Stimulated activated CD4-positive, alpha-beta T cell treated with anti-CD3 and anti-CD28 coated beads, Interleukin-4, amount 100 ng/mL, for 24 hours (primary cell): ENCODE measurements around the gene GABBR2.
A peak's percentile ranks its signal among the peaks of the same experiment; 100 is the strongest.
"Not testable (repeated sequence)": the region's sequence is repeated elsewhere in the genome, so short reads cannot be mapped to it uniquely, and the experiment has no call there.

Experiments used
- DNase-seq: peaks from one replicate; pipeline ENCODE4 v3.0.0-alpha.2; 2020

The GABBR2 gene

DNA sequence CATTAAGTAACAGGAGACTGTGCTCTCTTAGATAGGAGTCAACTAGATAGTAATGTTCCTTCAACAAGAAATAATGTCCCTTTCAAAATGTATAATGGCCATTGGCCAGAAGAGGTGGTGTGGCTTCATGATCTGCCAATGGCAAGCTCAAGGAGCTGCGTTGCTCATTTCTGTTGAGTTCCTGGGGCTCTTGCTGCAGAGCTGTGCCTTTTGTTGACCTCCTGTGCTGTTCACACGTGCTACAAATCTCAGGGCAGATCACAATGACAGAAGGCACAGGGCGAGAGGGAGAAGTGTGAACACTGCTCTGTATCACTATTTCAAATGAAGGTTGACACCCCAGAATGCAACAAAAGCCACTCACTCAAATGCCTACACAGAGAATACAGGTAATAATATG lies 437.3 kb downstream of the GABBR2 start:
- DNase-seq: no peak

DNA sequence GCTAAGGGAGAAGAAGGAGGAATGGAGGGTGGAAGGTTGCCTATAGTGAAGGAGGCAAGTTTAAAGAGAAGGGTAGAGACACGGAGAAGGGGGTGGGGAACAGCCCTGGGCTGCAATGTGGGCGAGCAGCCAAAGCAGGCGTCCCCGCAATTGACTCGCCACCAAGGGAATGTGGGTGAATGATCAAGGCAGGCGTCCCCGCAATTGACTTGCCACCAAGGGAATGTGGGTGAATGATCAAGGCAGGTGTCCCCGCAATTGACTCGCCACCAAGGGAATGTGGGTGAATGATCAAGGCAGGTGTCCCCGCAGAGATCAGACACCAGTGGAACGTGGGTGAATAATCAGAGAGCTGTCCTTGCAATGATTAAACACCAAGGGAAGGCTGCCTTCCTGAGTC lies 438.5 kb downstream of the GABBR2 start:
- DNase-seq: not testable (repeated sequence)

DNA sequence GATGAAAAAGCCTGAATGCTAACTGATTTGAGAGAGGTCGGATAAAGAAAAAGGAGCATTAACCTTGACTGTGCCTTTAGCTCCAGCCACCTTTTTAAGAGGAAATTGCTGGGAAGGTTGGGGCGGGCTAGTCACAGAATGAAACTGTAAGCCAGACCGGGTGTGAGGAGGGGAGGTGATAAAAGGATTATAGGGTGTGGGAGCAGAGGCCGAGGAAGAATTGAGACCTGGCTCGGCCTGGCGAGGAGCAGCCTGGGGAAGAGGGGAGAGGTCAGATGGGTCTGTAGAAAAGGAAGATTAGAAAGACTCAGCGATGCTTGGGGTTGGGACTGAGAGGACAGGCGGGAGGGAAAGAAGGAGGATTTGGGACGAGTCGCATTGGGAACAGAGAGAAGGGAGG lies 439.1 kb downstream of the GABBR2 start:
- not testable (repeated sequence) for DNase-seq

DNA sequence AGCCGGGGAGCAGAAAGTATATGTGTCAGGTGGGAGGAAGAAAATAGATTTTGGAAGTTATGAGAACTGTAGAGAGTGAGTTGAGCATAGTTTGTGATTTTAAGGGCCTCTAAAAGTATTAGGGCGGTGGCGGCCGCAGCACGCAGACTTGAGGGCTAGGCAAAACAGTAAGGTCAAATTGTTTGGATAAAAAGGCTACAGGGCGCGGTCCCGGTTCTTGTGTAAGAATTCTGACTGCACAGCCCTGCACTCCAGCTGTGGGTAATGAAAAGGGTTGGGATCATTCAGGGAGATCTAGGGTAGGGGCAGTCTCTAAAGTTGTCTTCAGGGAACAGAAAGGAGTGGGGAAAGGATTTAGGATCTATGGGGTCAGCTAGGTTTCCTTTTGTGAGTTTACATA lies 441.2 kb downstream of the GABBR2 start:
- DNase-seq: not testable (repeated sequence)

DNA sequence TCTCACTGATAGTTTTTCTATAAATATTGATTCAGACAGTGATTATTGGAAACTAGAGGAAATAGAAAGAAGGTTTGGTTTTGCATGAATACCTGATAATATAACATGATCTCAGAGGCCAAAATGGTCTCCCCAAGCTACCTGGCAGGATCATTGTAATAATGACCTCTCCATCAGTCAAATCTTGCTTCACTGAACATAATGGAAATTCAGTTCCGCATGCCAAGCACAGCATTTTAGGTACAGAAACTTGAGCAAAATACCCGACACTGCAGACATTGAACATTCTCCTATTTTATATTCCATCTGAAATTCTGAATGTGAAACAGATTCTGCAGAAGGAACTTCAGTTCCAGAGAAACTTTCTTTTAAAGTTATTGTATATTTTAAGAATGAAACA lies 444.2 kb downstream of the GABBR2 start:
- no peak for DNase-seq

DNA sequence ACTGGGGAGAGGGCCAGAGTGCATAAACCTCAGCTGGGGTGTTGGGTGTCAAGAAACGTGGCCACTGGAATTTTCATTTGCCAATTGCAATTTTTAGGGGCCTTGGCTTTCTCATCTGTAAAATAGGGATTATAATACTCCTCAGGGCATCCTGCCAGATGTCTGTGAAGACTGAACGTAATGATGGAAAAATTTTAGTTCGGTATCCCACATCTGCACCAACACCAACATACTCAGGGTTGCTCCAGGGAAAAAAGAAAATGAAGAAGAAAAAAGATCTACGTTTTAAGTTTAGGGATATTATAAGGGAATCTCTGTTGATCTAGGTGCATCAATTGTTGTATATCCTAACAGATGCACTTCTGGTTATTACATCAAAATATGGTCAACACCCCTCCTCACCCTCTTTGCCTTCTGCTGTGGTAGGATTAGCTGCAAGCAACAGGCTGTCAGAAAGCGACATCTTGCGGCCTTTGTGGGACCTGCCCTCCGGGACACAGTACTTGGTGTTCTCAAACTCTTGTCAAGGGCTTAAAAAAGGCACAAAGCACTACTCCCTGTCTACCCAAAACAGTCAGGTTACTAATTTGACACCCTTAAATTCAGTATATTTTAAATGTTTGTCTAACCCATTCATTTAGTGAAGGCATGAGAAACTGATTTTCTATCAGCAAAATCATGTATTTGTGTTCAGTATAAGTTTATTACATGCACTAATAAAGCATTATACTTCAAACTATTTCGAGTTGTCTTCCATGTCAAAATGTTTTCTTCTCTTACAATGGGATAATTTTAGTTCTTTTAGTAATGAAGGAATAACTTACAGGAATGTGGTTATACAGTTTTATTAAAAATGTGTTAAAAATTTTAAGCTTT lies 445.0 kb downstream of the GABBR2 start:
- DNase-seq: peak; percentile 86

DNA sequence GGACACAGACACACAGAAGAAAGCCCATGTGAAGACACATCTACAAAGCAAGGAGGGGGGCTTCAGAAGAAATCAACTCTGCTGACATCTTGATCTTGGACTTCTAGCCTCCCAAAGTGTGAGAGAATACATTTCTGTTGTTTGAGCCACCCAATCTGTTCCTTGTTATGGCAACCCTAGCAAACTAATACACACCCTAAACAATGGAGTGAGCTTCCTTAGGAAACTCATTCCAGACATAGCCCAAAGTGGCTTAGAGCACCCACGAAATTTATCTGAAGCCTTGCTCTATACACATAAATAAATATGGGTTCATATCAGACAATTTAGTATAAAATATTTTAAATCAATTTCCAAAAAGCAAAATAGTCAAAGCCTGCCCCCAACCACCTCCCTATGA lies 445.7 kb downstream of the GABBR2 start:
- no peak for DNase-seq

DNA sequence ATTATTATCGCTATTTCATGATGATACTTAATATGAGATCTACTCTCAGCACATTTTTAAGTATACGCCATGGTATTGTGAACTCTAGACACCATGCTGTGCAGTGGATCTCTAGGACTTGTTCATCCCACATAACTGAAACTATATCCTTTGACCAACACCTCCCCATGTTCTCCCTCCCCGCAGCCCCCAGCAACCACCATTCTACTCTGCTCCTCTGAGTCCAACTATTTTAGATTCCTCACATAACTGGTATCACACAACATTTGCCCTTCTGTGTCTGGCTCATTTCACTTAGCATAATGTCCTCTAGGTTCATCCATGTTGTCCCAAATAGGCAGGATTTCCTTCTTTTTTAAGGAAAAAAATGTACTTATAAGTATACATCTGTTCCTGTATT lies 446.7 kb downstream of the GABBR2 start:
- DNase-seq: no peak

DNA sequence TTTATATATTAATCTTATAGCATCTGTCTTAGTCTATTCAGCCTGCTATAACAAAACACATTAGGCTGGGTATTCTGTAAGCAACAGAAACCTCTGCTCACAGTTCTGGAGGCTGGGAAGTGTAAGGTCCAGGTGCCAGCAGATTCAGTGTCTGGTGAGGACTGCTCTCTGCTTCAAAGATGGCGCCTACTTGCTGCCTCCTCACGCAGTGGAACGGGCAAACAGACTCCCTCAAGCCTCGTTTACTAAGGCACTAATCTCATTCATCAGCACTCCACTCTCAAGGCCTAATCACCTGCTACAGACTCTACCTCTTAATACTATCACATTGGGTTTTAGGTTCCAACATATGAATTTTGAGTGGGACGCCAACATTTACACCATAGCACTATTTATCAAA lies 448.1 kb downstream of the GABBR2 start:
- DNase-seq: no peak

DNA sequence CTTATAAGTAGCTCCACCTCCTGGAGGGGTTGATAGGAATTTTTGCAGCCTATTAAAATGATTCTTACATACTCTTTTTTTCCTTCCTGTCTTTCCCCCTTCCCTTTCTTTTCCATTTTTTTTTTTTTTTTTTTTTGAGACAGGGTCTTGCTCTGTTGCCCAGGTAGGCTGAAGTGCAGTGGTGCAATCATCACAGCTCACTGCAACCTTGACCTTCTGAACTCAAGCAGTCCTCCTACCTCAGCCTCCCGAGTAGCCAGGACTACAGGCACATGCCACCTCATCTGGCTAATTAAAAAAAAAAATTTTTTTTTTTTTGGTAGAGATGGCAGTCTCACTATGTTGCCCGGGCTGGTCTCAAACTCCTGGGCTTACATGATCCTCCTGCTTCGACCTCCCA lies 448.9 kb downstream of the GABBR2 start:
- DNase-seq: no peak

DNA sequence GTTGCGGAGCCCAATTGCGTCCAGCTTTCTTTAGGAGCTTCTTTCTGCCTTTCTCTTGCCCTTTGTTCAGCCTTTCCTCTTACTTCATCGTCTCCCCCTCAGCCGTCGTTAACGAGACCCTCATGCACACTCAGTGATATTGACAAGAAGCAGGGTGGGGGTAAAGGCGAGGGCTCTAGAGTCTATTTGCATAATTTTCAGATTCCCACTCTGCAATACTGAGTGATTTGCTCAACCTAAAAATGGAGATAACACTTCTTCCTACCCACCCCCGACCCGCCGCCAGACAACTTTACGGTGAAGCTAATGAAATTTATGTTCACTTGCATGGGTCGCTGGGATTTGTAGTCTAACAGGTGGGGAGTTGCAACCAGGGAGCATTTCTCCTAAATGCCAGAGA lies 452.0 kb downstream of the GABBR2 start:
- peak; percentile 37 for DNase-seq

DNA sequence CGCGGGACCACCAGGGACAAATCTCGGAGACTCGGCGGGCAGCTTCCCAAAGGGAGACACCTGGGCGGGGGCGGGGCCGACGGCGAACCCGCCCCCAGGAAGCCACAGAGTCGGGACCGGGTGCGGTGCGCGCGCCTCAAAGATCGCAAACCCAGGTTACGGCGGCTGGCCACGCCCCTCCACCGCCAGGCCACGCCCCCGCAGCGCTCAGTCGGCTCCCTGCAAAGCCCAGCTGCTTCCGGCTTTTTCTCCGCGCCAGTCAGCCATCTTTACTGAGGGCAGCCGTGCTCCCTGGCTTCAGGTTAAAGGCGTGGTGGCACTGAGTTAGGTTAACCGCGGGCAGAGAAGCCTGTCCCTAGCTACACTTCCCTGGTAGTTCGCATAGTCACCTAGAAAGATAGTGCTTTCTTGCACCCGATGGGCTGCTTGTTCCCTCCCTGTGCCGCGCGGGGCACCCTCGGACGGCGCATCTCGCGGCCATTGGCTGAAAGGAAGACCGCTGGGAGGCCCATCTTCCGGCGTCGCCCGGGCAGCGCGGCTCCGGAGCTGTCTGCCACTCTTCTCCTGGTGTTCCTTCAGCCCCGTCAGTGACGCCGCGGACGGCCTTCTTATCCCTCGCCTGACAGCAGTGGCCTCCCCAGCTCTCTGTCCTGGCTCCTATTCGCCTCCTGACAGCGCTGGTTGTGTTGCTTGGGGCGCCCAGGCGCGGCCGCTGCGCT lies 453.0 kb downstream of the GABBR2 start, which contains the start of gene TBC1D2:
TBC1D2 (minus strand) TSS at position 72 of the 719 bp plus-strand sequence. CDS start 108 bp downstream, outside the sequence.
- peak; percentile 97 for DNase-seq

DNA sequence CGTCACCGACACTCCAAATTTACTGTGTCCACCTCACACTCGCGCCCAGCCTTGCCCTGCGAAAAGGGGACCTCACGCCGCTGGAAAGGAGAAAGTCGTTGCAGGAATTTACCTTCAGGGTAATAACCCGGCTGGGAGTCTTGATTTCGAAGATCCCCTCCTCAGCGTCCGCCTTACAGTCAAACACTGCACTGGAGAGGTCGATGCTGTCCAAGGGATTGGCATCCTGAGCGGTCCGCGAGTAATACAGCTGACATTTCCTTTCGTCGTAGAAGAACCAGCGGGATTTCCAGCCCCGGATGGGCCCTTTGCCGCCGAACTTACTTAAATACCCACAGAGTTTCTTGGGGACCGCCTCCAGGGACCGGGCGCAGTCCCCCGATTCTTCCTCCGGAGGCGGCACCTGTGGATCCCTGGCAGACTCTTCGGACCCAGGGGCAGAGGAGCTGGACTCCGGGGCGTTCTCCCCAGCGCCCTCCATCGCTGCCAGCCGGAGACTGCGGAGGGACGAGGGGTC lies 453.6 kb downstream of the GABBR2 start:
- peak; percentile 39 for DNase-seq

DNA sequence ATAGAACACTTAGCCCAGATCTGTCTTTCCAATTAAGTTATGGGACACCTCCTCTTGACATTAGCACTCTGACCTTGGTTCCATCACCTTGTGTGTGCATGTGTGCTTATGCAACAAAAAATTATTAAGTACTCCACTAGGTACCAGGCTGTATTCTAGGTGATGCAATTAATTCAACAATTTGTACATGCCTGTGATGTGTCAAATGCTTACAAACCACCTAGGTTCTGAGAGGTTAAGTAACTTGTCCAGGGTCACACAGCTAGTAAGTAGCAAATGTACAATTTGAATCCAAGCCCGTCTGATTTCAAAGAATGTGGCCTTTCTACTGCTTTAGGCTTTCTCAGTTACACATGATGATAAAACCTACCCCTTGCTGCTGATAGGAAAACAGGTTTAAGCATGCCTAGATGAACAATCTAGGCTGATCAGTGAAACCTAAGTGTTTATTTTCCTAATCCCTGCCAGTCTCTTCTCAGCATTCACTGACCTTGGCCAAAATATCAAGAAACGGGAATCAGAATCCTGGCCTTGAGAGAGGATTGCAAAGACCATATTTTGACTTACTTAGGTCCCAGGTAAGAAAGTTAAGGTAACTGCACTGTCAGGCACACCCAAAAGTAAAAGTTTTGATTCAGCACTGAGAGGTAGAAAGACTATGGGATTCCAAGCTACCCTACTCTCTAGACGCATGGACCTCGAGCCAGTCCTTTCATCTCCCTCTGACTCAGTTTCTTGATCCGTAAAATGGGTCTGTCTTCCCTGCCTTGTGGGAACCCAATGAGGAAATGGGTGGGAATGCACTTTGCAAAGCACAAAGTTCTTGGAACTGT lies 454.3 kb downstream of the GABBR2 start:
- no peak for DNase-seq

DNA sequence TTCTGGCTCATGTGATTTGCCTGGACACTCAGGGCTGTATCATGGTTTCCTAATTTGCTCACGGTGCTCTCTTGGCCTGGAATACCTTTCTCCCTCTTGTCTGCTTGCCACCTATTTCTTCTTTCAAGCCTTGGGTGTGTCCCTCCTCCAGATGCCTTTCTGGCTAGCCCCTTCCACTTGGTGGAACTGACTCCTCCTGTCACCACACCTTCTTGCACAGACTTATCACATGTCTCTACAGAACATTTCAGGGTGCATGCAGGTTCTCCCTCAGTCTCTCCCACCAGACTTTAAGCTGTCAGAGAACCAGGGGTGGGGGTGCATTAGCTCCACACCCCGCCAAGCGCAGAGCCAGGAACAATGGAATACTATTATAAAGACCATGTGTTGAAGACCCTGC lies 455.2 kb downstream of the GABBR2 start:
- no peak for DNase-seq

DNA sequence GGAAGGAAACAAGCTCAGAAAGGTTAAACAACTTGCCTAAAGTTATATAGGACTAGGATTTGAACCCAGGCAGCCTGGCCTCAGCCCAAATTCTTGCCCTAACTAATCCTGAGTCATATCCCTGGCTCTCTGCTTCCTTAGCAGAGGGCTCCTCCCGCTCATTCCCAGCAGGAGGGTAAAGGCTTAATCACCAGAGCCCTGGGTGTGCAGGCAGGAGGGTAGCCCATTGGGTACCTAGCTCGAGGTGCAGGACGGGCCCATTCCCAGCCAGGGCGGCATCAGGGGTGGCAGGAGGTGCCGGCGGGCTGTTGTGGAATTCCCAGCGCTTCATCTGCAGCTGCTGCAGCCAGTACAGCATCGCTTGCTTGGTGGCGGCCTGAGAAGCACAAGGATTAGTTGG lies 457.2 kb downstream of the GABBR2 start:
- no peak for DNase-seq

DNA sequence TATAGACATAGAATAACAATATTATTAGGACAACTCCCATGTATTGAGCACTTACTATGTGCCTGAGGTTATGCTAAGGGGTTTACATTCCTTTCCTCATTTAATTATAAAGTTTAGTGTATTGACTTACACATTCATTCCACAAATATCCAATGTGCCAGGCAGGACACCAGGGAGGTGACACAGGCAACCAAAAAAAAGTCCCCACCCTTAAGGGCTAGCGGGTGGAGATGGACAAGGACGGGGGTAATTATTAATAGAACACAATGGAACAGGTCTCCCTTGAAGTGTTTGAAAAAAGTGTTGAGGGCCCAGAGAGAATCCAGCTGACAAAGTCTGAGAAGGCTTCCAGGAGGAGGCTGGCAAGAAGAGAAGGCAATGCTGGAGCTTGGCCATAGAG lies 459.0 kb downstream of the GABBR2 start:
- no peak for DNase-seq

DNA sequence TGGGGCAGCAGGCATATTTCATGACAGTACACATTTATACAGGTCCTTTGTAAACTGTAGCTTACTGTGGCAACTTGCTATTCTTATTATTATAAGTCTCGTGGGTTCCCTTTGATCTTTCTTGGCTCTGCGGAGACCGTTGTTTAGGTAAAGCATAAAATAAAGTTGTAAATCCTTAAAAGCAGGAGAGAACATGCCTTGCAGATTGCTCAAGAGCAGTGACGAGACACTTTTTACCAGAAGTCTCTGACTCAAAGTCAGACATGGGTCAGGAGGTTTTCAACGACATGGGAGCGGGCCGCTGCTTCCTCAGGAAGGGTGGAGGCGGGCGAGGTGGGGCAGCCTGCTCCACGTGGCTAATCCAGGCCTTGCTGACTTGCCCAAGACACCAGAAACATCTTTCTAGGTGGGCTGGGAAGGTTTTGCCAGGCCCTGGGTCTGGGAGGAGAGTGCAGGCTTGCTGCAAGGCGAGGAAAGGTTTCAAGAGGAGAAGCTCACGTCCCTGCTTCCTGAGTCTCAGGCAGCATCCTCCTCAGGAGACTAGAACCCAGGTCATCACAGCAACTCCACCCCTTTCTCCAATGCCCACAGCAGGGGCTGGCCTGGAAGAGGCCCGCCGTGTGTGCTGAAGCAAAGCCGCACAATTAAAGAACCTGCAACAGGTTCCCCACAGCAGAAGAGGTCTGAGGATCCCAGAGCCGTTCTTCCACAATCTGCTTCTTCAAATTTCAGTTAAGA lies 459.8 kb downstream of the GABBR2 start:
- peak; percentile 19 for DNase-seq

DNA sequence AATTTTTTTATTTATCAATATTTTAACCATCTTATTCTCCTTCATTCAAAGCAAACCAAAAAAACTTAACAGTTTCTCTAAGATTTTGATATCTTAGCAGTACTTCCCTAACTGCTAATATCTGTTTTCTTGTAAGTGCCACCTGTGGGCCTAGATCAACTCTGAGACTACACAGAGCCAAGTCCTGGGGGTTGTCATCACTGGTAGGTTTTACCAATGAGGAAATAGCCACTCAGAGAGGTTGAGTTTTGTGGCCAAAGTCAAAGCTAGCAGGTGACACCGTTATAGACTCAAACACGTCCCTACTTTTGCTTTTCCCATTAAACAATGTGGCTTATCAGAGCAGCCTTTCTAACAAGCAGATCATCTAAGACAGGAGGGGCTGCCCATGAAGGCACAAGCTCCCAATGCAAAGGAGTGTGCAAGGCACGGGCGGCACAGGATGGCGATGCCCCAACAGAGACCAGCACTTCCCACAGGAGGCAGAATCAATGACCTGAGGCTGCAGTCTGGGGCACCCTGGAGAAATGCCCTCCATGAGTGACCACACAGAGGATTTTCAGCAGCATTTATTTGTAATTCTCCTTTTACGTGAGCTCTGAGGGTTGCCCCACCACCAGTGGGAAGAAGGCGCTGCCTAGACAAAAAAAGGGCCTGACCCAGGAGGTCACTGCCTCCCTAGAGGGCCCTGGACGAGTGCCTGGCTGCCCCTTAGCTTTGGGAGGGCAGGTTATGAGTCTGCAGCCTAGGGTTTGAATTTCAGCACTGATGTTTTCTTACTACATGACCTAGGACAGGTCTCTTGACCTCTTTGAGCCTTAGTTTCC lies 460.7 kb downstream of the GABBR2 start:
- DNase-seq: no peak

DNA sequence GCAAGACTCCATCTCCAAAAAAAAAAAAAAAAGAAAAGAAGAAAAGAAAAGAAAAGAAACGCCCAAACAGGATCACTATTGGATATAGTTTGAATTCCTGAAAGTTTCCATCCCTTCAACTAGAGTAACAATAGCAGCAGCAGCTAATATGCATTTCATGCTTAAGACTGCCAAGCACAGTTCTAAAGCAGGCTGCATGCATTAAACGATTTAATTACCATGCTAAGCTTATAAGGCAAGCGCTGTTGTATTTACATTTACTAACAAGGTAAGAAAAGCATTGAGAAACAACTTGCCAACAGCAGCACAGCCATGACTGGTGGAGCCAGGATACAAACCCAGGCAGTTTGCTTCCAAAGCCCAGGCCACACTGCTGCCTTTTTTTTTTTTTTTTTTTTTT lies 466.3 kb downstream of the GABBR2 start:
- no peak for DNase-seq
